ENCODE results near the gene EIF3A.

The EIF3A gene

DNA sequence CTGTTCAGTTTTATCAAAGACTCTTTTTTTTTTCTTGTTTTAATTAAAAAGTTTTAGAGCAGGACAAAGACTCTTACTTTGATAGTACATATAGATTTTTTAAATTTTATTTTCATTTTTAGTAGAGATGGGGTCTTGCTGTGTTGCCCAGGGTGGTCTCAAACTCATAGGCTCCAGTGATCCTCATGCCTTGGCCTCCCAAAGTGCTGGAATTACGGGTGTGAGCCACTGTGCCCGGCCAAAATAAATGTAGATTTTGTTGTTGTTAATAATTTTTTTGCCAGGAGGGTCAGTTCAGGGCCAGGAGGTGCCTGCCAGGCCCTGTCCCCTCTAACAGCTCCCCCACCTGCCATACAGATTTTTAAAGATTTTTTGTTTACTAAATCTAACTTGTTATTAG lies 40.3 kb upstream of the EIF3A start:
- Histone ChIP-seq H2AFZ (ENCODE audit: low read depth, low read length, severe bottlenecking) (no peak overlapping the region), H4K20me1 (ENCODE audit: low read depth, low read length) (no peaks in the 10 kb centered on the region), H3K9me2 (replicated peaks; ENCODE audit: insufficient read depth, low read length) (no peaks in the 10 kb centered on the region), H3K9ac (ENCODE audit: low read length) (0 out of 2 replicates have a peak overlapping the region, but pooled peaks have one; percentile 0), H3K9me3 (ENCODE audit: insufficient read depth, low read length) (no peaks in the 10 kb centered on the region), H3K36me3 (ENCODE audit: low read length) (peaks cover 8% of the 10 kb centered on the region), H3K27me3 (ENCODE audit: low read length) (no peaks in the 10 kb centered on the region), H3K4me3 (ENCODE audit: insufficient read depth, low read length, poor library complexity, severe bottlenecking) (no peak overlapping the region), H3K4me2 (ENCODE audit: low read depth, low read length, poor library complexity, severe bottlenecking) (peak overlapping the region; percentile 61), H3K79me2 (ENCODE audit: insufficient read depth, low read length) (no peaks in the 10 kb centered on the region; the same call in 1 of the 2 replicates), H3K27ac (ENCODE audit: low read depth, low read length) (peak overlapping the region; percentile 92), H3F3A (ENCODE audit: insufficient read depth) (peaks cover 28% of the 10 kb centered on the region)
- TF ChIP-seq, protein P1, sequence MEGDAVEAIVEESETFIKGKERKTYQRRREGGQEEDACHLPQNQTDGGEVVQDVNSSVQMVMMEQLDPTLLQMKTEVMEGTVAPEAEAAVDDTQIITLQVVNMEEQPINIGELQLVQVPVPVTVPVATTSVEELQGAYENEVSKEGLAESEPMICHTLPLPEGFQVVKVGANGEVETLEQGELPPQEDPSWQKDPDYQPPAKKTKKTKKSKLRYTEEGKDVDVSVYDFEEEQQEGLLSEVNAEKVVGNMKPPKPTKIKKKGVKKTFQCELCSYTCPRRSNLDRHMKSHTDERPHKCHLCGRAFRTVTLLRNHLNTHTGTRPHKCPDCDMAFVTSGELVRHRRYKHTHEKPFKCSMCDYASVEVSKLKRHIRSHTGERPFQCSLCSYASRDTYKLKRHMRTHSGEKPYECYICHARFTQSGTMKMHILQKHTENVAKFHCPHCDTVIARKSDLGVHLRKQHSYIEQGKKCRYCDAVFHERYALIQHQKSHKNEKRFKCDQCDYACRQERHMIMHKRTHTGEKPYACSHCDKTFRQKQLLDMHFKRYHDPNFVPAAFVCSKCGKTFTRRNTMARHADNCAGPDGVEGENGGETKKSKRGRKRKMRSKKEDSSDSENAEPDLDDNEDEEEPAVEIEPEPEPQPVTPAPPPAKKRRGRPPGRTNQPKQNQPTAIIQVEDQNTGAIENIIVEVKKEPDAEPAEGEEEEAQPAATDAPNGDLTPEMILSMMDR (IDR thresholded peaks at IDR 0.05; ENCODE audit: insufficient read depth, low read length, poor library complexity, severe bottlenecking): no peak
- no peak for TF ChIP-seq EZH2phosphoT487 (conservative IDR thresholded peaks at IDR 0.05; ENCODE audit: low read length)

DNA sequence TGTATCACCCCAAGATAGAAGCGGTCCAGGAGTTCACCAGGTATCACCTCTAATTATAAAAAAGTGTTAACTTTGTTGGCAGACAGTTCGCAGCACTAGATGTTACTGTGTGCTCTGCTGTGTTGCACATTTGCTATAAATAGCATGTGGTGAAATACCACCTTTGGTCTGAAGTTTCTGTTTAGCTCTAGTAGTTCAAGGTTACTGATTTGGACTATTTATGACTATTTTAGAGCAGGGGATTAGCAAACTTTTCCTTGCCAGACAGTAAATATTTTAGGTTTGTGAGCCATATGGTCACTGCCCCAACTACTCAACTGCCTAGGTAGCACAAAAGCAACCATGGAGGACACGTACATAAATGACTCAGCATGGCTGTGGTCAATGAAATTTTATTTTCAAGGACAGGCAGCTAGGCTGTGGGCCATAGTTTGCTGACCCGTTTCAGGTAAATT lies 39.8 kb upstream of the EIF3A start:
- H4K20me1 ChIP-seq (ENCODE audit: low read depth, low read length): no peaks in the 10 kb centered on the region
- H3K9me2 ChIP-seq (replicated peaks; ENCODE audit: insufficient read depth, low read length): no peaks in the 10 kb centered on the region
- peak overlapping the region; percentile 92 for H3K27ac ChIP-seq (ENCODE audit: low read depth, low read length)
- H3K36me3 ChIP-seq (ENCODE audit: low read length): peaks cover 7% of the 10 kb centered on the region; the same call in 1 of the 2 replicates
- peak overlapping the region; percentile 61 for H3K4me2 ChIP-seq (ENCODE audit: low read depth, low read length, poor library complexity, severe bottlenecking)
- TF ChIP-seq, protein P1 (IDR thresholded peaks at IDR 0.05; ENCODE audit: insufficient read depth, low read length, poor library complexity, severe bottlenecking): no peak
- no peak for TF ChIP-seq EZH2phosphoT487 (conservative IDR thresholded peaks at IDR 0.05; ENCODE audit: low read length)
- no peaks in the 10 kb centered on the region for H3K27me3 ChIP-seq (ENCODE audit: low read length)
- H3K4me3 ChIP-seq (ENCODE audit: insufficient read depth, low read length, poor library complexity, severe bottlenecking): no peak overlapping the region
- no peak overlapping the region for H2AFZ ChIP-seq (ENCODE audit: low read depth, low read length, severe bottlenecking)
- peak overlapping the region; percentile 0; the same call in 1 of the 2 replicates for H3K9ac ChIP-seq (ENCODE audit: low read length)
- no peaks in the 10 kb centered on the region; the same call in 1 of the 2 replicates for H3K79me2 ChIP-seq (ENCODE audit: insufficient read depth, low read length)
- H3F3A ChIP-seq (ENCODE audit: insufficient read depth): peaks cover 28% of the 10 kb centered on the region
- H3K9me3 ChIP-seq (ENCODE audit: insufficient read depth, low read length): no peaks in the 10 kb centered on the region

DNA sequence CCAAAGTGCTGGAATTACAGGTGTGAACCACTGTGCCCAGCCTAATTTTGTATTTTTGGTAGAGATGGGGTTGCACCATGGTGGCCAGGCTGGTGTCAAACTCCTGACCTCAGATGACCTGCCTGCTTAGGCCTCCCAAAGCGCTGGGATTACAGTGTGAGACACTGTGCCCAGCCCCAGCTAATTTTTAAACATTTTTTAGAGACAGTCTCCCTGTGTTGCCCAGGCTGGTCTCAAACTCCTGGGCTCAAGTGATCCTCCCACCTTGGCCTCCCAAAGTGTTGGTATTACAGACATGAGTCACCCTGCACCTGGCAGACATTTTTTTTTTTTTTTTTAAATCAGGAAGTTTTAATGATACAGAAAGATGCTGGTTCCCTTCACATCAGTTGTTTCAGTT lies 38.8 kb upstream of the EIF3A start:
- Histone ChIP-seq H3K4me2 (ENCODE audit: low read depth, low read length, poor library complexity, severe bottlenecking) (peak overlapping the region; percentile 61), H2AFZ (ENCODE audit: low read depth, low read length, severe bottlenecking) (no peak overlapping the region), H3K9me2 (replicated peaks; ENCODE audit: insufficient read depth, low read length) (no peaks in the 10 kb centered on the region), H3K27me3 (ENCODE audit: low read length) (no peaks in the 10 kb centered on the region), H3K9ac (ENCODE audit: low read length) (peak overlapping the region; percentile 39), H3K4me3 (ENCODE audit: insufficient read depth, low read length, poor library complexity, severe bottlenecking) (no peak overlapping the region), H3K27ac (ENCODE audit: low read depth, low read length) (peak overlapping the region; percentile 92), H4K20me1 (ENCODE audit: low read depth, low read length) (no peaks in the 10 kb centered on the region), H3K79me2 (ENCODE audit: insufficient read depth, low read length) (no peaks in the 10 kb centered on the region; the same call in 1 of the 2 replicates), H3K9me3 (ENCODE audit: insufficient read depth, low read length) (no peaks in the 10 kb centered on the region), H3F3A (ENCODE audit: insufficient read depth) (peaks cover 28% of the 10 kb centered on the region), H3K36me3 (ENCODE audit: low read length) (peaks cover 7% of the 10 kb centered on the region; the same call in 1 of the 2 replicates)
- TF ChIP-seq, protein P1 (IDR thresholded peaks at IDR 0.05; ENCODE audit: insufficient read depth, low read length, poor library complexity, severe bottlenecking): no peak
- TF ChIP-seq EZH2phosphoT487 (conservative IDR thresholded peaks at IDR 0.05; ENCODE audit: low read length): no peak
